Fibroblast of skin of right biceps (primary cell): ENCODE results near the gene GALNT10.
A peak's percentile ranks its signal among the peaks of the same experiment; 100 is the strongest.

Experiments
- DNase-seq: peaks from one replicate; pipeline ENCODE4 v3.0.0-alpha.2; 2013

The GALNT10 gene

GRCh38 chr5:154412316-154412715, 221.8 kb downstream of the GALNT10 start:
- no peak for DNase-seq

GRCh38 chr5:154412925-154413324, 222.4 kb downstream of the GALNT10 start:
- no peak for DNase-seq

DNA sequence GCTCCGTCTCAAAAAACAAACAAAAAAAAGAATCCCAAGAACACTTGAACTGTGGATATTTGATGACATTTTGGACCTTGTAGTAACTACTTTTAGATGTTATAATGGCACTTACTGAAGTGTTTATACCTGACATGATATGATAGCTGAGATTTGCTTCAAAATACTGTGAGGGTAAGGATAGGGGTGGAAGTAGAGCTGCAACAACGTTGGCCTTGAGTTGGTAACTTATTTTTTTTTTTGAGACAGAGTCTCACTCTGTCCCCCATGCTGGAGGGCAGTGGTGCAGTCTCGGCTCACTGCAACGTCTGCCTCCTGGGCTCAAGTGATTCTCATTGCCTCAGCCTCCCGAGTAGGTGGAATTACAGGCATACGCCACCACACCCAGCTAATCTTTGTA, 224.6 kb downstream of the GALNT10 start:
- no peak for DNase-seq

DNA sequence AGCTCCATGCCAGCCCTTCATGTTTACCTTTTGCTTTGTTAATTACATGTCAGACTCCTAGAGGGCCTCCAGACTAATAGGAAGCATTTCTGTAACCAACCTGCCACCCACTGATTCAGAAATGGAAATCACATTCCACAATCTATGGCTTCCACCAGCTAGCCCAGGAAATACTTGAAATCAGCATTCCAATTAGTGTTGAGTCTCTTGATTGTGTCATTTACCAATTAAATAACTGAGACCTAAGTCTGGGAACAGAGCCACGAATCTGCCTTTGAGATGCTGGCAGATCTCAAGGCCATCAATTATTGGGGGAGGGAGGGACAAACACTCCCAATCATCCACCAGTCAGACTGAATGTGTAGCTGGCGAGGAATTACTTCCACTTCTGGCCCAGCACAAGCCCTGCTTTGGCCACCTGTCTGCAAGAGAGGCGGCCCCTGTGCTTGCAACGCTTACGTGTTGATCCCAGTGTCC, 227.8 kb downstream of the GALNT10 start:
- peak; percentile 65 for DNase-seq

GRCh38 chr5:154419236-154419635, 228.7 kb downstream of the GALNT10 start:
- DNase-seq: no peak

DNA sequence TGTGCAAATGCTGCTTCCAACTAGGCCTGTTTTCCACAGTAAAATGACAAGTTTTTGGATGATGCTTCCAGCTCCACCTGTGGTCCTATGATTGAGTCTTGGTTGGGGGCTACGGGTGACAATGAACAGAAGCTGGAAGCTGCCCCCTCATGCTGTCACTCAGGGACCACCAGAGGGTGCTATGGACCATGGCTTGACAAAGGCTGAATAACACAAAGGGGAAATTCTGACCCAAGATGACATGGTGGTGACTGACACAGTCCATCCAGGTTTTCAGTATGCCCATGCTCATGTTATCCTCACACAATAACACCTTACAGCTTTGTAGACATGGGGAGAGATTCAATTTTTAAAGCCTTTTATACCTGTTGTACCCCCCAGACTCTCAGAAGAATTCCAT, 231.3 kb downstream of the GALNT10 start:
- no peak for DNase-seq

DNA sequence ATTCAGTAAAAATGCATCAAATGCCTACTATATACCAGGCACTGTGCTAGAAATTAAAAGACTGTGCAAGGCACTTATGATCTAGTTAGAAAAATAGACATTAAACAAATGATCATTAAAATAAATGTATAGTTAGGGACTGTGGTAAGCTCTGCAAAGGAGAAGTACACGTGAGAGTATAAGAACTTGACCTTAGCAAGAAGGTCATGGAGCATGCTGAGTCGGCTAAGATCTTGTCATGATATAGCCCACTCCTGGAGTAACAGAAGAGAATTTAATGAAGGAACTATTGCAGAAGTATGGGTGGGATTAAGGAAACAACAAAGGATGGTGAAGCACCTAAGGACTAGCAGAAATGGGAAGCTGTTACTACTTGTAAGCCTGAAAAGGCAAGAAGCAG, 231.8 kb downstream of the GALNT10 start:
- DNase-seq: no peak

GRCh38 chr5:154428208-154428607, 237.7 kb downstream of the GALNT10 start:
- DNase-seq: no peak

DNA sequence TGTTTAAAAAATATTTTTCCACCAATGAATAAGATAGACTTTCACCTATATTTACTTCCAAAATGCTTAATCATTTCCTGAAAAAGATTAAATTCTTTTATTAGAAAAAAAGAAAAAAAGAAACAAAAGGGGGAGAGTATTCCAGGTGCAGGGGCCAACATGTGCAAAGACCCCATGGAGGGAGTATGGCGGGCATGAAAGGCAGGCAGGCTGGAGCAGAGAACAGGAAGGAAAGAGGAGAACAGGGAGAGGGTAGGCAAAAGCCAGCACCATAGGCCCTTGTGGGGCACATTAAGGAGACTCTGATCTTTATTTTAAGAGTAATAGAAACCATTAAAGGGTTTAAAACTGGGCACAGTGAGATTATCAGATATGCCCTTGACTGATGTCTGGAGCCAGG, 238.8 kb downstream of the GALNT10 start:
- DNase-seq: no peak

DNA sequence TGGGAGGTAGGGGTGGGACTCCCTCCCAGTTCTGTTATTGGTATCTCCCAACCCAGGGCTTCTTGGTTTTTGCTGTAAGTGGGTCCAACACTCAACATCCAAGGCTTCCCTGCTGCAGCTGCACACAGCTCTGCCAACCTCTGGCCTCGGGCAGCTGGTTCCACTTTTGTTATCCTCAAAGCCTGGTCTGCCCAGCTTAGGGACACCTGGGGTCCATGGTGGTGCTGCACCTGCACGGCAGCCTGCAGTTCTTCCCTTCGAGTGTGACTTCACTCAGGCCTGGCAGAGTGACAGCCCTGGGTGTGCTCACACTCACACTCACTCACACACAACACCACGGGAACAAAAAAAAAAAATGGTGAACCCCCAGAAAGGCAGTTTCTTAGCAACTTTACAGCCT, 239.9 kb downstream of the GALNT10 start:
- no peak for DNase-seq

DNA sequence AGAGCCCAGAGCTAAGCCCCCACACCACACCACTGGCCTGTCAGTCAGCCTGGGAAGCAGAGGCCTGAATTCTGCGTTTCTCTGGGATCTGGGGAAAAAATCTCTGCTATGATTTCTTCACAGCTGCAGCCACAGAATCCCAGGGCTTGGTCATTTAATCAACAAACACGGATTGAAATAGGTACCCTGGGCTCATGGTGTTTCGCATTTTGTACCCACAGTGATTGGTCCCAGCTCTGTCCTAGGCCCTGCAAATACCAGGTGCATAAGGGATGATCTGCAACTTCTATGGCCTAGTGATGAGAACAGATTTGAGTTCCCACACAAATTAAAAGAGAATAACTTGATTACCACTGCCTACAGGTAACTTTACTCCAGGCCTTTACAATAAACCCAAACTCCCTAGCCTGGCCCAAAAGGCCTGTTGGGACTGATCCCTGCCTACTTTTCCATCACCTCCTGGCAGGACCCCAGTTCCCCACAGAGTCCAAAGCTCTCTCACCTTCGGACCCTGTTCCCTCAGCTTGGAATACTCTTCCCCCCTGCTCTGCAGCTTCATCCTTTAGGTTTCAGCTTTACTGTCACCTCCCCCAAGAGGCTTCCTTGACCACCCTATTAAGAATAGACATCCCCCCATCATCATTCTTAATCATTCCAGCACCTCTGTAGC, 240.6 kb downstream of the GALNT10 start:
- DNase-seq: no peak

- no peak for DNase-seq
These were observed 244.7 kb downstream of the GALNT10 start for GRCh38 chr5:154435226-154435625.

- no peak for DNase-seq
These were observed 246.9 kb downstream of the GALNT10 start for GRCh38 chr5:154437281-154437965.

- no peak for DNase-seq
These were observed 250.0 kb downstream of the GALNT10 start for GRCh38 chr5:154440540-154440939.

- DNase-seq: no peak
These were observed 252.3 kb downstream of the GALNT10 start for GRCh38 chr5:154442801-154443200.

- no peak for DNase-seq
These were observed 254.3 kb downstream of the GALNT10 start for GRCh38 chr5:154444556-154445421.

DNA sequence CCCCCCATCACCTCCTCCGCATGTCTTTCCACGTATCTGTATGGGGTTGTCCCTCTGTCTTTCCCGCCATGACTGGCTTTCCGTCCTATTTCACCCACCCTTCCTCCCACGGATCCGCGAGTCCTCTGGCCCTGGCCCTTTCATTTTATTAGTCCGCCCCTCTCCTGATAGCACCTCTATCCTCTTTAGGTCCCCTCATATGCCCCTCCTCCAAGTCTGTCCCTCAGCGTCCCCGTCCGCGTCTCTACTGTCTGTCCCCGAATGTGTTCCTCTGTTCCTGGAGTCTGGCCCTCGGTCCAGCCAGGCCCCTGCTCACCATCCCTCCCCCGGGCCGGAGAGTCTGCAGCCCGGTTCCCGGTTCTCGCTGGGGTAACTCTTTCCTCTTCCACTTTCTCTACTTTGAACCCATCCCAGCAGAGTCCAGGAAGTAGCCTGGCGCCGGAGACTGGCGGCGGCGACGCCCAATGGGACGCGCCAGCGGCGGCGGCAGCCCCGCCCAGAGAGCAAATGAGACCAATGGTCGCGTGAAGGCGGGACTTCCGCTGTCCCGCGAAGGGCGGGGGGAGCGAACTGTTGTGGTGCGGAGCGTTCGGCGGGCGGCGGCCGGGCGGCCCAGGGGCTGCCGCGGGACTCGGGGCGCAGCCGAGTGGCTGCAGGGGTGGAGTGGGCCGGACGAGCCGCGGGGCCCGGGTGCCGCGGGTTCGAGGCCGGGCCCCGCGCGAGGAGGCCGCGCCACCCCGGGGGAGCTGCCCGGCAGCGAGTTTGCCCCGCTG, 255.1 kb downstream of the GALNT10 start, which contains the start of gene SAP30L:
Gene SAP30L, plus strand, starts transcription at position 576 of the 773 bp plus-strand sequence. CDS start 608 bp downstream, outside the sequence.
- peak; percentile 94 for DNase-seq

DNA sequence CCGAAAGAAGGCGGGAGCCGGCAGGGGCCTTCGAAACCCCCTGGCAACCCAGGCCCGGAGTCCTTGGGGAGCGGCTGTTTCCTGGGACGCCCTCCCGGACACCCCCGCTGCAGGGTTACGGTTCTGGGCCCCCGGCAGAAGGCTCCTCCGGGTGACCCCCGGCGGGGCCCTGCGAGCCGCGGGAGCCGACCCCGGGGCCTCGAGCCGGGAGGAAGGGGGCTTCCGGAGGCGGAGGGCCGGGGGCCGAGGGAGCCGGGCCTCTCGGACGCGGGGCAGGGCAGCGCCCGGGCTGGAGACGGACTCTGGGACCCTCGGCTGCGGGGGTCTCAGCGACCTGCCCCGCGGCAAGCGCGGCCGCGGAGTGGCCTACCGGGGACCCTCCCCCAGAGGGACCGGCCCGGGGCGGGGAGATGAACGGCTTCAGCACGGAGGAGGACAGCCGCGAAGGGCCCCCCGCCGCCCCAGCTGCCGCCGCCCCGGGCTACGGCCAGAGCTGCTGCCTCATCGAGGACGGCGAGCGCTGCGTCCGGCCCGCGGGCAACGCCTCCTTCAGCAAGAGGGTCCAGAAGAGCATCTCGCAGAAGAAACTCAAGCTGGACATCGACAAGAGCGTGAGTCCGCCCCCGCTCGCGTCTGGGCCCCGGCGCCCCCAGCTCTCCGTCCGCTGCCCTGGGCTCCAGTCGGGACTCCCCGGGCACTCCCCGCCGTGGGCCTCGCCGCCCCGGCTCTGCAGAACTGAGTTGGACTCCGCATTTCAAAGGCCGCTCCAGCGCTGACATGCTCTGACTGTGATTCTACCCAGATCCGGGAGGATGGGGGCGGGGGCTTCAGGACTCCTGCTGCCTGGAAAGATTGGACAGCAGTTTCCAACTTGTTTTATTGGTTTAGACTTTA, 255.9 kb downstream of the GALNT10 start:
- peak; percentile 68 for DNase-seq

GRCh38 chr5:154447089-154447725, 256.7 kb downstream of the GALNT10 start:
- no peak for DNase-seq

DNA sequence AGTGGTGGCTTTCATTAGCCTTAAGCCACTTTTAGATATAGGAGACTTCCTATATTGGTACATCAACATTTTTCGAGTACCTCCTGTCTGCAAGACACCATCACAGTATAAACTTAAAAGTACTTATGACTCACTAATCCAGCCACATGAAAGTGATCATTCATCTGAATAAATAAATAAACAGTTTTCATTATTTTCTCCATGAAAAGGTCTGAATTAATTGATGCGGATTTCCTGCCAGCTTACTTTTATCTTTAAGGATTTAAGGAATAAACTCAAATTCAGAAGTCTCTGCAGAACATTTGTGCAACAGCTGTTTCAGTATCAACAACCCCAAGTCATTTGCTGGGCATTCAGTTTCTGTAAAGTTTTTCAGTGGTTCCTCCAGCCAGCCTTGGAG, 259.3 kb downstream of the GALNT10 start:
- DNase-seq: no peak

DNA sequence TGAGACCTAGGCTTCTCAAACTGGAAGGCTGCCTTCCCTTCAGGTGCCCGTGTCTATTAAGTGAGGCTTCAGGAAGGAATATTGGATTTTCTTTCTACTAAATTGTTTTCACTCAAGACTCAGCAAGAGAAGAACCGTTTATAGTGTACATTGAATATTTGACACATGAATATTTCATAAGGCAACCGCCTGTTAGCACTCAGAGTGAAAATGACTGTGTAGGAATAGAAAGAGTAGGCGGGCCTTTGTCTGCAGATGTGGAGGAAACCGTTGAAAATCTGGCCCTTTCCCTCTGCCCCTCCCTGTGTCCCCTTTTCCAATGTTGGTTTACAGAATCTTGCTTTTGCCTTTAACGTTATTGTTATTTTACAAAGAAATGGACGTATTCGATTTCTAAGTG, 261.4 kb downstream of the GALNT10 start:
- DNase-seq: no peak
